Activated CD8-positive, alpha-beta T cell treated with anti-CD3 and anti-CD28 coated beads for 36 hours (primary cell): ENCODE results near the gene SEMA6B. TPM values are rescaled to one million over a fixed set of nuclear protein-coding genes. Genes with fewer than 3 reads are reported as not detected.

Experiments used
- ATAC-seq: fragments of 200-7000 bp; cut with Tn5 transposase; one replicate; pipeline ENCODE4 v1.10.0; 2021; ENCODE audit warnings: mild to moderate bottlenecking, moderate library complexity
- CTCF ChIA-PET: fragments of 350-600 bp; sonication (Branson Sonifier 250); formaldehyde crosslinking; loops from one replicate; lab custom pipeline; 2021; ENCODE audit warnings: antibody characterized with exemption; lab: Charles Lee
- POLR2A ChIA-PET: fragments of 350-600 bp; sonication (Branson Sonifier 250); formaldehyde crosslinking; loops from one replicate; lab custom pipeline; 2021; ENCODE audit warnings: antibody characterized with exemption; lab: Charles Lee
- DNase-seq: peaks from one replicate; pipeline ENCODE4 v3.0.0-alpha.2; 2020
- H3K27ac Mint-ChIP-seq: one replicate; pipeline ENCODE4 v1.8.0; 2021; ENCODE audit warnings: mild to moderate bottlenecking, mixed read lengths
- H3K27me3 Mint-ChIP-seq: one replicate; pipeline ENCODE4 v1.8.0; 2021; ENCODE audit warnings: mixed read lengths
- H3K36me3 Mint-ChIP-seq: one replicate; pipeline ENCODE4 v1.8.0; 2021; ENCODE audit warnings: low read depth, mixed read lengths
- H3K4me1 Mint-ChIP-seq: one replicate; pipeline ENCODE4 v1.8.0; 2021; ENCODE audit warnings: low read depth, mixed read lengths
- H3K4me3 Mint-ChIP-seq: one replicate; pipeline ENCODE4 v1.8.0; 2021; ENCODE audit warnings: mild to moderate bottlenecking, moderate library complexity, mixed read lengths
- H3K9me3 Mint-ChIP-seq: one replicate; pipeline ENCODE4 v1.8.0; 2021; ENCODE audit warnings: mixed read lengths
- intact Hi-C: fragments of 100-400 bp; cut with micrococcal nuclease; formaldehyde crosslinking; loops from one replicate; pipeline ENCODE4 v1.10.0; 2022
- total RNA-seq, 2 experiments: library from RNA; stranded (reverse); gene quantifications; one replicate each; pipeline ENCODE4 v1.2.3, GENCODE V29; 2021
- TF ChIP-seq, protein P1 (sequence below): fragments of 200-600 bp; IDR thresholded peaks from one replicate; pipeline ENCODE4 v1.8.0; 2022; ENCODE audit warnings: antibody characterized with exemption, mild to moderate bottlenecking

SEMA6B gene
- total RNA-seq, 2 experiments from 2014 or later = not detected

DNA sequence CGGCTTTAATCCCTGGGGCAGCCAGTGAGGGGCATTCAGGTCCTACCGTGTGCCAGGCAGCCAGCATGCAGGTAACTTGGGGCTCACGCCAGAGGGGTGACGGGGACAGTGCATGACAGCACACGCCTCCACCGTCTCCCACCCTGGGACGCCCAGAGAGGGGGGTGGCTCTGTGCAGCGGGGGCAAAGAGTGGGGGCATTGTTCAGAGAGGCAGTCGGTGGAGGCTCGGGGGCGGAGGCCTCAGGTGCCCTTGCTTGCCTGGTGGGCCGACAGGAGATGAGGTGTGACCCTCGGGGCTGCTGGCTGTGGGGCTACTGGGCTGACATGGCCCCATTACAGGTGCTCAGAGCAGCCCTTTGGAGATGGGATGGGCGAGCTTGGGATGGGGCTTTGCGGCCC lies 59.6 kb downstream of the SEMA6B start:
- Mint-ChIP-seq H3K36me3 (no peaks in the 10 kb centered on the region), H3K27ac (no peak overlapping the region), H3K4me1 (no peaks in the 10 kb centered on the region), H3K9me3 (no peaks in the 10 kb centered on the region), H3K4me3 (no peak overlapping the region), H3K27me3 (no peaks in the 10 kb centered on the region)
- CTCF ChIA-PET = no interaction called here
- POLR2A ChIA-PET = no interaction called here
- DNase-seq (no peak), ATAC-seq (no peak)
- intact Hi-C loops = no loop called here
- TF ChIP-seq, protein P1, sequence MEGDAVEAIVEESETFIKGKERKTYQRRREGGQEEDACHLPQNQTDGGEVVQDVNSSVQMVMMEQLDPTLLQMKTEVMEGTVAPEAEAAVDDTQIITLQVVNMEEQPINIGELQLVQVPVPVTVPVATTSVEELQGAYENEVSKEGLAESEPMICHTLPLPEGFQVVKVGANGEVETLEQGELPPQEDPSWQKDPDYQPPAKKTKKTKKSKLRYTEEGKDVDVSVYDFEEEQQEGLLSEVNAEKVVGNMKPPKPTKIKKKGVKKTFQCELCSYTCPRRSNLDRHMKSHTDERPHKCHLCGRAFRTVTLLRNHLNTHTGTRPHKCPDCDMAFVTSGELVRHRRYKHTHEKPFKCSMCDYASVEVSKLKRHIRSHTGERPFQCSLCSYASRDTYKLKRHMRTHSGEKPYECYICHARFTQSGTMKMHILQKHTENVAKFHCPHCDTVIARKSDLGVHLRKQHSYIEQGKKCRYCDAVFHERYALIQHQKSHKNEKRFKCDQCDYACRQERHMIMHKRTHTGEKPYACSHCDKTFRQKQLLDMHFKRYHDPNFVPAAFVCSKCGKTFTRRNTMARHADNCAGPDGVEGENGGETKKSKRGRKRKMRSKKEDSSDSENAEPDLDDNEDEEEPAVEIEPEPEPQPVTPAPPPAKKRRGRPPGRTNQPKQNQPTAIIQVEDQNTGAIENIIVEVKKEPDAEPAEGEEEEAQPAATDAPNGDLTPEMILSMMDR = no peak

DNA sequence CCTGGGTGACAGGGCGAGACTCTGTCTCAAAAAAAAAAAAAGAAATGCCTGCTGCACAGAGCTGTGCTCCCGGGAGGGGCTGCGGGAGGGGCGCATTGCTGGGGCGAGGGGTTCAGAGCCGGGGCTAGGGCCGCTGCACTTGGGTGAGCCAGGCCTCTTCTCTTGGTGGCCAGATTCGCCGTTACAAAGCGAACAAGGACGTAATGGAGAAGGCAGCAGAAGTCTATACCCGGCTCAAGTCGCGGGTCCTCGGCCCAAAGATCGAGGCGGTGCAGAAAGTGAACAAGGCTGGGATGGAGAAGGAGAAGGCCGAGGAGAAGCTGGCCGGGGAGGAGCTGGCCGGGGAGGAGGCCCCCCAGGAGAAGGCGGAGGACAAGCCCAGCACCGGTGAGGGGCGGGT lies 60.2 kb downstream of the SEMA6B start:
- no peaks in the 10 kb centered on the region for H3K9me3 Mint-ChIP-seq
- no peak for ATAC-seq
- H3K36me3 Mint-ChIP-seq = no peaks in the 10 kb centered on the region
- DNase-seq = no peak
- no peaks in the 10 kb centered on the region for H3K4me1 Mint-ChIP-seq
- ChIA-PET CTCF (no interaction called here), POLR2A (no interaction called here)
- TF ChIP-seq, protein P1 = no peak
- intact Hi-C loops = no loop called here
- H3K27ac Mint-ChIP-seq = no peak overlapping the region
- H3K27me3 Mint-ChIP-seq = no peaks in the 10 kb centered on the region
- H3K4me3 Mint-ChIP-seq = no peak overlapping the region

DNA sequence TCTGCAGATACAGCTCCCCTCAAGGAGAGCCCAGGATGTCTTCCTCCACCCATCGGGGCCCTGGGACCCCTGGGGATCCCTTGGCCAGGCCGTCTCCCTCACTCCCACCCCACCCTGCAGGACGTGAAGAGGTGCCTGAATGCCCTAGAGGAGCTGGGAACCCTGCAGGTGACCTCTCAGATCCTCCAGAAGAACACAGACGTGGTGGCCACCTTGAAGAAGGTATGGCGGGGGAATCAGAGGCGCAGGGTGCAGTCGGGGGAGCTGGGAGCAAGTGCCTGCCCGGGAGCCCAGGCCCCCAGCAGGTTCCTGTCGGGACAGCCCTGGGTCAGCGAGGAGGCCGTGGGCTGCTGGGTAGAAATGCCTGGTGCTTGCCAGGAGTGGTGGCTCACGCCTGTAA lies 60.8 kb downstream of the SEMA6B start:
- TF ChIP-seq, protein P1 = no peak
- H3K27me3 Mint-ChIP-seq = no peaks in the 10 kb centered on the region
- no peak overlapping the region for H3K4me3 Mint-ChIP-seq
- H3K9me3 Mint-ChIP-seq = no peaks in the 10 kb centered on the region
- ChIA-PET CTCF (no interaction called here), POLR2A (no interaction called here)
- intact Hi-C loops = no loop called here
- H3K36me3 Mint-ChIP-seq = no peaks in the 10 kb centered on the region
- DNase-seq = no peak
- ATAC-seq = no peak
- H3K4me1 Mint-ChIP-seq = no peaks in the 10 kb centered on the region
- H3K27ac Mint-ChIP-seq = no peak overlapping the region

DNA sequence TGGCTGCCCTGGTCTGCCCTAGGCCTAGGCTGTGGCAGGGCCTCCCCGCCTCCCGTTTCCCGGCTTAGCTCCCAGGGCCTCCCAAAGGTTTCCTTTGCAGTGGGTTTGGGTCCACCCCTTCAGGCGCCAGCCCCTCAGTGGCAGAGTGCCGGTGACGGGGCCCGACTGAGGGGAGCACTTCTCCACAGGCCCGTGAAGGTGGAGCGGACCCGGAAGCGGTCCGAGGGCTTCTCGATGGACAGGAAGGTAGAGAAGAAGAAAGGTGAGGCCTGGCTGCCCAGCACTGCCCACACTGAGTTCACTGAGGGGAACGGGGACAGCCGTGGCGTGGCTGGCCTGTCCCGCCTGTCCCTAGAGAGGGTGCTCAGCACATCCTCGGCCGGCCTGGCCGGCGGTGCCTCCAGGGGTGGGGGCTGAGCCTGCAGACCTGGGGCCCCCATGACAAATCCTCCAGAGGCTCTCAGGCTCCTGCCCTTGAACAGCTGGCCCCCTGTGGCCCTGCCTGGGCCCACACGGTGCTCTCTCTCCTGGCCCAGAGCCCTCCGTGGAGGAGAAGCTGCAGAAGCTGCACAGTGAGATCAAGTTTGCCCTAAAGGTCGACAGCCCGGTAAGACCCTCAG lies 61.6 kb downstream of the SEMA6B start:
- intact Hi-C loops = no loop called here
- ATAC-seq (no peak), DNase-seq (no peak)
- Mint-ChIP-seq H3K36me3 (no peaks in the 10 kb centered on the region), H3K9me3 (no peaks in the 10 kb centered on the region), H3K27me3 (no peaks in the 10 kb centered on the region), H3K4me3 (no peak overlapping the region), H3K4me1 (no peaks in the 10 kb centered on the region), H3K27ac (no peak overlapping the region)
- ChIA-PET POLR2A (interaction anchor here (0.9 kb wide), 1 partner anchor 28 kb away, joined by 3 read pairs; no protein-coding TSS in a partner anchor), CTCF (no interaction called here)
- TF ChIP-seq, protein P1 = no peak

DNA sequence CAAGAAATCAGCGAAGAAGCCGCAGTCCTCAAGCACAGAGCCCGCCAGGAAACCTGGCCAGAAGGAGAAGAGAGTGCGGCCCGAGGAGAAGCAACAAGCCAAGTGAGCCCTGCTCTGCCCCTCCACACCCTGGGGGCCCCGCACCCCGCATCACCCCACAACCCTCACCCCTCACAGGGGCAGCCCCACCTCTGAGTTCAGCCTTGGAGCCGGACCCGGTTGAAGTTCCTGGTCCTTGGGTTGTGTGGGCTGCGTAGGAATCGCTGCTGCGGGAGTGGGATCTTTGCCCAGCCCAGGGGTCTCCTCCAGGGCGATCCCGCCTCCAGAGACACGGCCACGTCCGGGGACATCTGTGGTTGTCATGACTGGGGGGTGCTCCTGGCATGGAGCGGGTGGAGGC lies 63.2 kb downstream of the SEMA6B start:
- TF ChIP-seq, protein P1 = no peak
- Mint-ChIP-seq H3K27me3 (no peaks in the 10 kb centered on the region), H3K9me3 (no peaks in the 10 kb centered on the region), H3K4me3 (no peak overlapping the region), H3K36me3 (no peaks in the 10 kb centered on the region), H3K27ac (no peak overlapping the region), H3K4me1 (no peaks in the 10 kb centered on the region)
- ChIA-PET POLR2A (no interaction called here), CTCF (no interaction called here)
- ATAC-seq (no peak), DNase-seq (no peak)
- intact Hi-C loops = no loop called here
